ENCODE data around the gene MYH7.
"Not testable (repeated sequence)": the region's sequence is repeated elsewhere in the genome, so short reads cannot be mapped to it uniquely, and the experiment has no call there.

The MYH7 gene

DNA sequence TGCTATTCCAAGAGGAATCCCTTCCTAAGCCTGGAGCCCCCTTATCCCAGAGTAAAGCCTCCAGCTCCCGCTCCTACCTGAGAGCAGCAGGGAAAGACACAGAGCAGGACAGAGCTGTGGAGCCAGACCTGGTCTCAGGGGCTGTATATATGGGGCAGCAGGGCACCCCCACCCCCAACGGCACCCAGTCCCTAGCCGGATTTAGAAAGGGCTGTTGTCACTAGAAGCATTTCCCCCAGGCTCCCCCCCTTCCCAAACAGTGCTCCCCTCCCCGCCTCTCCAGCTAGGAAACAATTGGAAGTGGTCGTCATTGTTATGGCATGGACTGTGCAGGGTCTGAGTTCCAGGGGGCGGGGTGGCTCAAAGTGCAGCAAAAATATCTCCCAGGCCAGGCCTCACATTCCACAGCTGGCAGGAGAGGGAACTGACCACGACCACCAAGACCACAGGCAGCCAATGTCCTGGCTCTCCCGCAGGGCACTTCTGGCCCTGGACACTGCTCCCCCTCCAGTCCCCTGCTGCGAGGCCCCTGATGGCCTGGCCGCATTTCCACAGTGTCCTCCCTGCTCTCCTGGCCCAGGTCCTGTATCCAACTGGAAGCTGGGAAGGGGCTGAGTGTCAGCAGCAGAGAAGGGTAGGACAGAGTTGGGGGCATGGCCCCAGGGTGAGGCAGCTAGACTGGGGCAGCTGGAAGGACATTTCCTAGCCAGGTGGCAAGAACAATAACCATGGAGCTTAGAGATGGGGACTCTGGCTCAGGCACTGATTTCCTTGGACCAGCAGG lies at the start of gene MYH7:
TSS of gene MYH7 (minus strand) at position 118 of the 784 bp plus-strand sequence. CDS start 1,928 bp downstream, outside the sequence.
- no peak for DNase-seq (ENCODE audit: low spot score)

DNA sequence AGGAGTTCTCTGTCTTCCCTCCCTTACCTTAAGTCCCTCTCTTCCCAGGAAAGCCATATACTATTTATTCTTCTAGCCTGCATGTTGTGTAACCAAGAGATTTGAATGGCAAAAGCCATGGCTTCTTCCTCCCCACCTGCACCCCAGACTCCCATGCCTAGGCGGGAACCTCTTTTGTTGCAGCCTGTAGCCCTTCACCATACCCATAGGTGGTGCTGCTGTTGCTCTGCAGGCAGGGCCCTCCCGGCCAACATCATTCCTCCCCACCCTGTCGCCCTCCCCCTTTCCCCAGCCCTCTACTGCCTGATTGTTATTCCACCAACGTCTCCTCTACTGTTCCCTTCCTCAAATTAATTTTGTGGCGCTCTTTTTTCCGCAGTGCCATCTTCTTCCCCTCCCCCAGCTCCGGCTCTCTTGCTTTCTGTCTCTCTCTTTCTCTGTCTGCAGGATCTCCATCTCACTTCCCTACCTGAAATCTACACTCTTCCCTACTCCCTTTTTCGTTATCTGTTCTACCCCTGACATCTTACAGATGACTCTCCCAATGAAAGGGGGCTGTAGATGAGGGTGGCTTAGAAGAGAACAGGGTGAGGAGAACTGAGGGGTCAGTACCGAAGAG lies 47.9 kb upstream of the MYH7 start:
- DNase-seq (ENCODE audit: low spot score) = peak; percentile 60

DNA sequence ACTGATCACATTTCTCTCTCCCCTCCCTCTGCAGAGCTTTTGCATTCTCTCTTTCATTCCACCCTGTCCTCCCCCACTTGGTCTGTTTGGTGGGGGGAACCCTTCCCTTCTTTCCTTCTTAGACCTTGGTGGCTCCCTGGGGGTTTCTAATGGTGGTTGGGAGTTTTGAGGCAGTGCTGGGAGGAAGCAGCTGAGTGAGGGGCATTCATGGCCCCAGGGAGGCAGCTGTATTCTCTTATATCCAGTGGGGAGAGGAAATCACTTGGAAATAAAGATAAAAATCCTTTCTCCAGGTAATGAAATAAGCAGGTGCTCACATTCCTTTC lies 47.3 kb upstream of the MYH7 start:
- no peak for DNase-seq (ENCODE audit: low spot score)

DNA sequence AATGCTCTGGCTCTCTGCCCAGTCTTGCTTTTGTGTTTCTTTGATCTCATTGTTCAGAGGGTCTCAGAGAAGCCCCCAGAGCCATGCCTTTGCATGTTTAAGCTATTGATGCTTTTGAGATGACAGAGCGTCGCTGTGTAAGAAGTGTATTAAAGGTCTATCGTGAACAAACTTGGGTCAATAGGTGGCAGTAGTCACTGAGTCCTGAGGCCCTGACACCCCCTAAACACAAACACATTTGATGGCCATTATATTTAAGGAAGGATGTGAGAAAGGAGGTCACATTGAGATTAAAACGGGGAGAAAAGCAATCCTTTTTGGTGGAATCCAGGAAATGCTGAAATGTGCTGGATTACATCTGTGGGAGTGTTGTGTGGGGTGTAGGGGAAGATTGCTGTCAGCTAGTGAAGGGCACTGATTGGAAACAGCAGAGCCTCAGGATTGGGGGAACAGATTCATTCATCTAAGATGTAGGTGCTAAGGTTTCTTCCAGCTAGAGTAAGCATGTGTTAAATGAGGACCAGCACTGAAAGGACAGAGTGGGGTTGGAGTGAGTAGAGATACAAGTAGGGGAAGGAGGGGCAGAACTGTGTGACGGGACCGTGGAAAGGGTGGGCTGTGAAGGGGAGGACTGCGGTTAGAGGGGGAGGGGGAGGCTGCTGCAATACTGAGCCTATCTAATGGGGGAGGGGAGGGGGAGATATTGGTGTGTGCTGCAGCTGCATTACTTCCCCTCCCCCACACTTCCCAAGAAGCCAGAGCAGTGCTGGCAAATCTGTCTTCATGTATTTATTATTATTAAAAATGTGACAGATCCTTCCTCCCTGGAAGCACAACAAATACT lies 46.7 kb upstream of the MYH7 start:
- DNase-seq (ENCODE audit: low spot score) = peak; percentile 11

DNA sequence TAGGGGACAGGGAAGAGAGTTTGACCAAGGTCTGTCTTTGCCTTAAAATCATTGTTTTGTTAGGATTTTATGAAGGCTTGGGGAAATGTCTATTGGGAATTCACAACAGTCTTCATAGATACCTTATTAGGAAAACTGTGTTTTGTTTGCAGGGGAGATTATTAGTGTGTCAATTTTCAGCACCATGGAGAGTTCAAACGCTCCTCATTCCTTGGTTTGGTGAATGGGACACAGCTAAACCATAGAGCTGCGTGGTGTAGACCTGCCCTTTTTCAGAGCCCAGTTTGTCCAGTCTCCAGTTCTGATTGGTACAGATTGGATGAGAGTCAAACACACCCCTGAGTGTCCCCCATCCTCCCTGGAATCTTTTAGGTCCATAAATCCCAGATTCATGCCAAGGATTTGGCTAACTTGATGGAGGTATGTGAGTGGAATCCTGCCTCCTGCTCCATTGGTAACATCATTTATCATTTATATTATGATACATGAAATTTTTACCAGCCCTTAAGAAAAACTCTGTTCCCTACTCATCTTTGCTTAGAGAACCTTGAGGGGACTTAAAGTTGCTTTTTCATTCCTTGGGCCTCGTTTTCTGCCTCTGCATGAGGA lies 46.0 kb upstream of the MYH7 start:
- DNase-seq (ENCODE audit: low spot score) = no peak

DNA sequence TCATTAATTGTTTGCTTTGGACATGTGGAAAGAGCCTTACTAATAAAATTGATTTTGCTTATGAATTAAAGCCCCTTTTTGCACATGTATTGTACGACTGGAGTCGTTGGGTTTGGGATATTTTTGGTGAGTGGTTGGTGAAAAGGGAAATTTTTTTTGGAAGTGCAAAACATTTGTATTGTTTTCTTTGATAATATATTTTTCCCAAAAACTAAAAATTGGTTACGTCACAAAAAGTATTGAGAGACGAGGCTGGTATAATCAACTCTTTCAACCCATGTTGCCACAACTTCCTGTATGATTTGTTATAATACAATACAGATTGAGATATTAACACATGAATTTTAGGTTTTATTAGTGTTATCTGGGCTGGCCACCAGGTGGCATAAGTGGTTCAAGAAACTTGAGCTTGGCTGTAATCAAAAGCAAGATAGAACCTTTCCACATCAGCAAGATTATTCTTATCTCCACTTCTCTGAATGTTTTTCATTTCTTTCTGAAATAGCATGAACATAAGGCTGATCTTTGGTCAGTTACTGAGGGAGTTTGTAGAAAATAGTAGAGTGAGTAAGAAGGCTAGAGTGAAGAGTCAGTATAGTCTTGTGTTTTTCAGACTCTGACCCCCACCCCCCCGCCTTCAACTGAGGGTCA lies 42.8 kb upstream of the MYH7 start:
- DNase-seq (ENCODE audit: low spot score) = peak; percentile 86

DNA sequence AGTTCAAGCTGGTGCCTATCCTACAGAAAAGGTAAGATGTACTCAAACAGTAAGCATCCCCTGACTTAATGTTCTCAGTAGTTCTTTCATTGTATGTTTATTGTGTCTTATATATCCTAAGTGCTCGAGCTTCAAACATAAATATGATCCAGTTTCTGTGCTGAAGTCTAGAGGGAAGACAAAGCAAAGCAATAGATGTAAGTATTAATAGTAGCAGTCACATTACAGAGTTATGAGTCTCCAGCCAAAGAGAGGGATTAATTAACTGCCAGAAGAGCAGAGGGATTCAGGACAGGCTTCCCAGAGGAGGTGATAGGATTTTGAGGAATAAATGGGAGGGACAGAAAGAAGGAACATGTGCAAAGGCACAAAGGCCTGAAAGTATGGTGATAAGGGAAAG lies 35.5 kb upstream of the MYH7 start:
- no peak for DNase-seq (ENCODE audit: low spot score)

DNA sequence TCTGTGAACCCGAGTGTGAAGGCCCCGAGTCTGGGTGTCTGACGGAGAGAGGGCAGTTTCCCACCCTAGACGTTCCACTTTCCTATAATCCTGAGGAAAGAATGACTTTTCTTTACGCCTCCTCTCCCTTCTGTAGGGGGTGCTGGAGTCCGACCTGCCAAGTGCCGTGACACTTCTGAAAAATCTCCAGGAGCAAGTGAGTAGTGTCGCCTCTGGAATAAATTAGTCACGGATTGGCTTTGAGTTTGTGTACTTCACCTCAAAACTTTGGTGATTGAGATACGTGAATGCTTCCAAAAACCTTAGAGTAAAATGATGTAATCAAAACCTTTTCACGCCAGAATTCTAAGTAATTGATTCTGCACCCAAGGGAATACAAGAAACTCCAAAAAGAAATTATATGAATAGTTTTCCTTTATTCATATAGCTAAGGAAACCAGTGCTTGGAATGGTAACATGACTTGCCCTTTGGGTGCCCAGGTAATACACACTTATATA lies 34.5 kb upstream of the MYH7 start:
- DNase-seq (ENCODE audit: low spot score) = no peak

DNA sequence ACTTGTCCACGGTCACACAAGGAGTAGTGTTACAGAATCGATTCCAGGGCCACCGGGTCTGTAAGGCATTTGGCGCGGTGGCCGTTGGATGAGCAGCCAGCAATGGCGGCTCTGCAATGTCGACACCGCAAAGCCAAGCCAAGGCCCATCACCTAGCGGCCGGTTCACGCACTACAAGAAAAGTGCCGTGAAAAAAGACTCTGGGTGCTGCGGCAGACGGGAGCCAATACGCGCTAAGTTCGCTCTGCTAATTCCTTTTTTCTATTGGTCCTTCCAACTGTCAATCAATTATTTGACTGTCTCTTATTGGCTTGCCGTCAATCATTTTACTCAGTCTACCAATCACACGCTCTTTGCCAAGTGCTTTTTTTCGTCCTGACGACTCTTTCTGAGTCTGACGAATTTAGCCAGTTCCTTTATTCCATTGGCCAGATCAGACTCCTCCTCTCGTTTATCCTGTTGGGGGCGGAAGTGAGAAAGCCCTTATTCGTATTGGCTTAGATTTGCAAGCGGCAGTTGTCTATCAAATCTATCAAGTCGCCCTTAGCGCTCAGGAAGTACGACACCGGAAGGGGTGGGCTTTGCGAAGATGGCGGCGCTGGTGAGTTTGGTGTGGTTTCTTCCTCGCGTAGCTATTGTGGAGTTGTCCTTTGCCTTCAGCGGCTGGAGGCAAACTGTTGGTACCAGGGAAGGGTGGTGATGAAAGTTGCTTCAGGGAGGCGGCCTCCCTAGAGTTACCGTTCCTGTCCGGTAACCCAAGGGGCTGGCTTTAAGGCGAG lies 33.9 kb upstream of the MYH7 start, which contains the start of gene NGDN:
TSS of gene NGDN (plus strand) at position 577 of the 779 bp plus-strand sequence. CDS start at position 590, 13 bp downstream.
- DNase-seq (ENCODE audit: low spot score) = peak; percentile 100

DNA sequence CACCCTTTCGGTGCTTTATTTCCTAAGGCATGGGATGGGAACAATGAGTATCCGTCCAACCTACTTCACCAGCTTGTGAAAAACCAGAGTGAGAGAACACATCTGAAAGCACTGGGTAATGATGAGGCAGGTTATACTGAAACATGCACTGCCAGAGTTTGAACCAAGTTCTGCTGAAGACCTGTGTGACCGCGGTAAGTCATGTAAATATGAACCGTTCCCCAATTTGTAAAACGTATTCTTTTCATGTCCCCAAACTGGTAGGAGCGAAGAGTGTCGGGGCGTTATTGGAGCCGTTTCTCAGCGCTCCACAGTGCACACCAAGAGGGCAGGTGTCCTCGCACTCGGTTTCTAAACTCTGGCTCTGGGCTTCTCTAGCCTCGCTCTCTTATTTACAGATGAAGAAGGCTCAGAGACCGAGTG lies 33.3 kb upstream of the MYH7 start:
- no peak for DNase-seq (ENCODE audit: low spot score)

DNA sequence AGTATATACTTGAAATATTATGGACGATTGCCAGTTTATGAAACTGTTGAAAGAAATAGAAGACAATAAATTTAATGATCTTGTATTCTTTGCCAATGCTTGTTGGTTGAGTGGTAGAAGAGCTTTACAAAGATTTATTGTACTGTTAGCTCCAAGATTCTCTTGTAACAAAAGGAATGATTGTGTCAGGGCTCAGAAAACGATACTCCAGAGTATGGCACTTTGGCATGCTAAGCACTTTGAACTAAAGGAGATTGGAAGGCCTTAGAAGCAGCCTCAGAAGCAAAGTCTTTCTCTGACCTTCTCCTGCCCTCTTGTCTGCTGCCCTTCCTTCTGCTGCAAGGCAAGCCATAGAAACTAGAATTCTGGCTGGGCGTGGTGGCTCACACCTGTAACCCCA lies 29.8 kb upstream of the MYH7 start:
- DNase-seq (ENCODE audit: low spot score) = no peak

DNA sequence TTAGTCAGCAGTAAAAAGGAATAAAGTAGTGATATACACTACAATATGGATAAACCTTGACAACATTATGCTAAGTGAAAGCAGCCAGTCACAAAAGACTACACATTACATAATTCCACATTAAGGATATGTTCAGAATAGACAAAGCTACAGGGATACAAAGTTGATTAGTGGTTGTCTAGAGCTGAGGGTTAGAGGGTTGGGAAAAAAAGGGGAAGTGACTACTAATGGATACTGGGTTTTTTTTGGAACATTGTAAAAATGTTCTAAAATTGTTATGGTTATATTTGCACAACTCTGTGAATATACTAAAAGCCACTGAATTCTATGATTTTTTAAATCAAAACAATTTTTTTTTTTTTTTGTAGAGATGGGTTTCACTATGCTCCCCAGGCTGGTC lies 29.2 kb upstream of the MYH7 start:
- no peak for DNase-seq (ENCODE audit: low spot score)

DNA sequence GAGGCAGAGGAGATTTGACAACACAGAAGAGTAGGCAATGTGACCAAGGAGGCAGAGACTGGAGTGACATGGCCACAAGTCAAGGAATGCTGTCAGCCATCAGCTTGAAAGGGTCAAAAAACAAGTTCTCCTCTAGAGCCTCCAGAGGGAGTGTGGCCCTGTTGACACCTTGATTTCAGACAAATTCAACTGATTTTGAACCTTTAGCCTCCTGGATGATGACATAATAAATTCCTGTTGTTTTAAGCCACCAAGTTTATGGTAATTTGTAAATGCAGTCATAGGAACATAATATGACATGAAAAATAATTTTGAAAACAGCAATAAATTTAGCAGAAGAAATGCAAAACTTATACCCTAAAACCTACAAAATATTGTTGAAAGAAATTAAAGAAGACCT lies 25.5 kb upstream of the MYH7 start:
- DNase-seq (ENCODE audit: low spot score) = no peak

DNA sequence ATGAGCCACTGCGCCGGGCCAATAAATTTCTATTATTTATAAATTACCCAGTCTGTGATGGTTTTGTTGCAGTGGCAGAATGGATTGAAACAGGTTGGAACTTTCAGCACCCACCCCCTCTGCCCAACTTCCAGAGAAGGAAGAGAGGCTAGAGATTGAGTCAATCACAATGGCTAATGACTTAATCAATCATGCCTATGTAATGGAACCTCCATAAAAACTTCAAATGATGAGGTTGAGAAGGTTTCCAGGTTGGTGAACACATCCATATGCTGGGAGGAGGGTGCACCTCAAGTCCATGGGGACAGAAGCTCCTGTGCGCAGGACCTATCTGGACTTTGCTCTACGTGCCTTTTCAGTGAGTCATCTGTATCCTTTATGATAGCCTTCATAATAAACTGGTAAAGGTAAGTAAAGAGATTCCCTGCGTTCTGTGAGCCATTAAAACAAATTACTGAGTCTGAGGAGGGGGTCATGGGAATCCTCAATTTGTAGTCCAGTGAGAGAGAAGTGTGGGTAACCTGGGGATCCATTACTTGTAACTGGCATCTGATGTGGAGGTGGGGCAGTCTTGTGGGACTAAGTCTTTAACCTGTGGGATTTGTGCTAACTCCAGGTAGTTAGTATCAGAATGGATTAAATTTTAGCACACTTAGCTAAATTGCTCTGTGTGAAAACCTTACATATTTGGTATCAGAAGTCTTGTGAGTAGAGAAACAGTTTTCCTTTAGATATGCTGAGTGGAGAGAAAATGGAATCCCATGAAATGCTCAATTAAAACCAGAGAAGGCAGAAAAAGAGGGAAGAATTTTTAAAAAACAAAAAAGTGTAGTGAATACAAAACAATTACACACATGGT lies 22.4 kb upstream of the MYH7 start:
- no peak for DNase-seq (ENCODE audit: low spot score)

DNA sequence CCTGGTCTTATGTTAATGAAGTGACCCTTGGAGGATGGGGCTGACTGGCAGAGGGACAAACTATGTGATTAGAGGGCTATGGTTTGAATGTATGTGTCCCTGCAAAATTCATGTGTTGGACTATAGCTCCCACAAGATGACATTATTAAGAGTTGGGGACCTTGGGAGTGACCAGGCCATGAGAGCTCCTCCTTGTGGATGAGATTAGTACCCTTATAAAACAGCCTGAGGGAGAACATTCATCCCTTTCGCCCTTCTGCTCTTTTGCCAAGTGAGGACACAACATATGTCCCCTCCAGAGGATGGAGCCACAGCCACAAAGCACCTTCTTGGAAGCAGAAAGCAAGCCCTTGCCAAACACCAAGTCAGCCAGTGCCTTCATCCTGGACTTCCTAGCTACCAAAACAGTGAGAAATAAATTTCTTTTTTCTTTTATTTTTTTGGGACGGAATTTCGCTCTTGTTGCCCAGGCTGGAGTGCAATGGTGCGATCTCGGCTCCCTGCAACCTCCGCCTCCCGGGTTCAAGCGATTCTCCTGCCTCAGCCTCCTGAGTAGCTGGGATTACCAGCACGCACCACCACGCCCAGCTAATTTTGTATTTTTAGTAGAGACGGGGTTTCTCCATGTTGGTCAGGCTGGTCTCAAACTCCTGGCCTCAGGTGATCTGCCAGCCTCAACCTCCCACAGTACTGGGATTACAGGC lies 21.6 kb upstream of the MYH7 start:
- not testable (repeated sequence) for DNase-seq (ENCODE audit: low spot score)

DNA sequence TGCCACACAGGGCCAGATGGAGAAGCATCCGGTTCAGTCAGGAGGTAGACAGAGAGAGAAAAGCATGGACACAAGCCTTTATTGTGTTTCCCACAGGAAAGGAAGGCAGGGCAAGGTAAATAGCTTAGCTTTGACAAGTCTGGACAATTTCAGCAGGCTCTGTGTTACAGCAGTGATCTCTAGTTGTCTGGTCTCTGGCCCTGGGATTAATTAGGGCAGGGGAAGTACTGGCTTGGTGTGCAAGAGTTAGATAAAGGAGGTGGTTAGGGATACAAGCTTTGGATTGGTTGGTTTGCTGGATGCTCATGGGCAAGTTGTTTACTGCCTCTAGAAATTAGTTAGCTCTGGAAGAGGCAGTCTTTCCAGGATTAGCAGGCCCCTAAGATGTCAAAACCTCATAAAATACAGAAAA lies 19.0 kb upstream of the MYH7 start:
- no peak for DNase-seq (ENCODE audit: low spot score)

DNA sequence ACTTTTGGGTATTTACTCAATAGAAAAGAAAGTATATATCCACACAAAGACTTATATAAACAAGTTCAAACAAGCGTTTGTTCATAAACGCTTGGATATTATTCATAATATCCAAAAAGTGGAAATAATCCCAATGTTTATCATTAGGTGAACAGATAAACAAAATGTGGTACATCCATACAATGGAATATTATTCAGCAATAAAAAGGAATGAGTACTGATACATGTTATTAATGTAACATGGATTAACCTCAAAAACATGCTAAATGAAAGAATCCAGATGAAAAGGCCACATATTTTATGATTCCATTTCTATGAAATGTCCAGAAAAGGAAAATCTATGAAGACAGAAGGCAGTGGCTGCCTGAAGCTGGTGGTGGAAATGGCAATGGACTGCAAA lies 16.8 kb upstream of the MYH7 start:
- DNase-seq (ENCODE audit: low spot score) = no peak

DNA sequence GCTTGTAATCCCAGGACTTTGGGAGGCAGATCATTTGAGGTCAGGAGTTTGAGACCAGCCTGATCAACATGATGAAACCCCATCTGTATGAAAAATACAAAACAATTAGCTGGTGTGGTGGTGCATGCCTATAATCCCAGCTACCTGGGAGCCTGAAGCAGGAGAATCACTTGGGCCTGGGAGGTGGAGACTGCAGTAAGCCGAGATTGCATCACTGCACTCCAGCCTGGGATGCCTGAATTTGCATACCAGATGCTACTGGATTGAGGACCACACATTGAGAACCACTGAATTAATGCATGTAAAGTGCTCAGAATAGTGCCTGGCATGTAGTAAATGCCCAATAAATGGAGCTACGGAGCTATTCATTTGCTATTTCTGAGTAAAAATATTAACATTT lies 14.9 kb upstream of the MYH7 start:
- no peak for DNase-seq (ENCODE audit: low spot score)

DNA sequence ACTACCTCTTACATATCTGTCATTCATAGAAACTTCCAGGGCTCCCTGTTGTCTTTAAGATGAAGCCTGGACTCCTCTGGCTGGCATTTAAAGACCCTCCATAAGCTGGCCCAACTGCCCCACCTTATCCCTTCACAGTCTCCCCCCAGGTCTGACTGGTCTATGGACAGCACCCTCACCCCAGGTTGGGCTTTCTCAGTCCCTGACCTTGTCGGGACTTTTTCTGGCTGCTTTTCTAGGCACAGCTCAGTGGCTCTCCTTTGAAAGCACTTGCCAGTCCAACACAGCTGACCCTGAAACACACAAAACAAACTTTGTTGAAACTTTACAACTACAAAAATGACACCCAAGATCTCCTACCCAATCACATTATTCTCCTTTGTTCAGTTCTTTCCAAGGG lies 13.9 kb upstream of the MYH7 start:
- no peak for DNase-seq (ENCODE audit: low spot score)

All from NAMALWA (cell line).